ENCODE measurements around the gene PPP2R2C.
A peak's percentile ranks its signal among the peaks of the same experiment; 100 is the strongest.

The PPP2R2C gene

DNA sequence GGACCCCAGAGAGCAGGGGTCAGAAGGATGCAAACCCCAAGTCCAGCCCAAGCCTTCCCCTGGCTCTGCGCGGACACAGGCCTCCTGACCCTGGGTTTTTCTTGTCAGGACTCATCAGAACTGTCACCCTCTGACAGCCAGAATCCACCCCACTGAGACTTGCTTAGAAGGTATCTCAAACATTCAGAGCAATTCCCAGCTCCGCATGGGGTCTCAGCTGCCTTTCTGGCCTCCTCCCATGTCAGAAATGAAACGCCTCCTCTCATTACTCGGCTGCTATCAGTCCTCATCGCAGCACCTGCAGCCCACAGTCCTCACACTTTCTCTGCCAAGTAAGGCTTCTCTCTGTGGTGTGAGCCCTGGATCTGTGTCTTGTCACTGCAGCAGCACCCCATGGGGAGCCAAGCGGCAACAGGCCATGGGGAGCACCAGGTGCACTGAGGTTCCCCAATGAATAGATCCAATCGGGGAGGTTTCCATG is 105.0 kb downstream of the PPP2R2C start:
- no peak for DNase-seq (ENCODE audit: low read depth in 3 of 3)

DNA sequence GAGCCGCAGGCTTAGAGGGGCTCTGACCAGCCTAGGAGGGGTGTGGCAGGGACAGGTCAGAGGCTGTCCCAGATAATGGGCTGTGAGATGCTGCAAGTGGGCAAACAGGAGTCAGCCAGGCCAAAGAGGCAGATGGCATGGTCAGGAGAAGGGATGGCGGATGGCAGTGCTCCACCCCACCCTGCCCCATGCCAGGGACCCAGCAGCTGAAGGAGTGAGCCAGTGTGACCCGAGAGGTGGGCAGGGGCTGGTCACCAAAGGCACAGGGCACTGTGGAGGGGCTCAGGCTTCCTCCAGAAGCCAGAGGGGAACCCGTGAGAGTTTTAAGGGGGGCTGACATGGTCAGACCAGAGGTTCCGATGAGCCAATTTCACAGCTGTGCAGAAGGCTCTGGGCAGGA is 105.8 kb downstream of the PPP2R2C start:
- DNase-seq (ENCODE audit: low read depth in 3 of 3), result no peak

DNA sequence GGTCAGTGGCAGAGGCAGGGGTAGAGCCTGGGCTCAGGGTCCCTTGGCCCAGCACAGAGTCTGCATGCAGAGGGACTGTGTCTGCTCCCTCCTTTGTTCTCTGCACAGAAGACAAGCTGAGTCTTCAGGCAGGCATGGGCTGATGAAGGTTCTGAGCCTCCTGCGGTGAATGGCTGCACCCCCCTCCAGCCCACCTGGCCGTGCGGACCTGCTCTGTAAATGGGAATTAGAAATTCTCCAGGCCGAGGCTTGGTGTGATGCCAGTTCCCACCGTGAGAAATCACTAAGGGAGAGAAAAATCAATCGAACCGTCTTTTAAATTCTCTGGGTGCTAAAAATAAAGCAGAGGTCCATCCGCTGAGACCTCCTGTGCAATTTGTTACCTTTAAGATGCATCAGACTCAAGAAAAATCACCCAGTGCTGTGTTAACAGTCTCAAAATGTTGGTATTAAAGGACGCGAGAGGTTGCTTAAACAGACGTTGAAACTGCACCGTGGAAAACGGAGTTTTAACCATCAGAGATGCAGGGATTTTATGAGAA is 106.8 kb downstream of the PPP2R2C start:
- no peak for DNase-seq (ENCODE audit: low read depth in 3 of 3)

DNA sequence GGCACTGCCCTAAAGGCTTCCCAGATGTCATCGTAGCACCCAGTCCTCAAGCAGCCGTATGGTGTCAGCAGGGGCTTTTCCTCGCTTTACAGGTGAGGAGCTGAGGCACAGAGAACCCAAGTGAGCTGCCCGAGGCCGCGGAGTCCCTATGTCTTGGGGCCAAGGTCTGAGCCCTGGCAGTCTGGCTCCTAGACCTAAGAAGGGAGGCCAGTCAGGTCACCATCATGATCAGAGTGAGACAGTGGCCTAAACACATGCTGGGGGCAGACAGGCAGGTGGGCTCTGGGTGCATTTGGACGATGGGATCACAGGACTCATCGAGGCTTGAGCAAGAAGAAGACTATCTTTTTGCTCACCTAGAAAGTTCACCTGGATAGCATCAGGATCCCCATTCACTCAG is 107.8 kb downstream of the PPP2R2C start:
- DNase-seq (ENCODE audit: low read depth in 3 of 3), result no peak

DNA sequence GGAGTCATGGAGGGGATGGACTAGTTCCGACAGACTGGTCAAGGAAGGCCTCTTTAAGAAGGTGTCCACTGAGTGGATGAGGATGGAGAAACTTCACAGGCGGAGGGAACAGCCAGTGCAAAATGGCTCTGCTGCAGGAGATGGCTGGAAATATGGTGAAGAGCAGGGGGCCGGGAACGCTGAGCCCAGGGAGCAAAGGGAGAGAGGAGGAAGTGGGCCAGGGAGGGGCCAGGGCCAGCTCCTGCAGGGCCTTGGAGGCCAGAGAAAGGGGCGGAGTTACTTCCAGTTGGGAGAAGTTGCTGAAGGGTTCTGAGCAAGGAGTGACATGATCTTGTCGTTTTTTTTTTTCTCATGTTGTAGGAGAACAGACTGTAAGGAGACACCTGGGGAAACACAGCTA is 108.3 kb downstream of the PPP2R2C start:
- DNase-seq (ENCODE audit: low read depth in 3 of 3), result no peak

DNA sequence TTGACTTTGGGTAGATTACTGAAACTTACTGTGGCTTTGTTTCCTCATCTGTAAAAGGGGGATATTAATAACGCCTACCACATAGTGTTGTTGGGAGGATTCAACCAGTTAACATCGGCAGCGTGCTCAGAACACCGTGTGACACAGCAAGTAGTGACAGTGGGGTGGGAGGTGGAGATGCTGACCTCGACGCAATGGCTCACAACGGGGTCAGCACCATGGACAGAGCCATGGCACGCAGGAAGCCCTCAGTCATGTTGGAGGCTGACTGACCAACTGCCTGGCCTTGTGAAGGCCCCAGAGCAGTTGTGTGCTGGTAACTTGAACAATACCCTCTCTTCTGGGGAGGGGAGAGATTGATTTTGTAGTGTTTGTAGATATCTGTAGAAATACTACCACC is 109.5 kb downstream of the PPP2R2C start:
- peak in 1 of 3 experiments; percentile 14 for DNase-seq (ENCODE audit: low read depth in 3 of 3)

DNA sequence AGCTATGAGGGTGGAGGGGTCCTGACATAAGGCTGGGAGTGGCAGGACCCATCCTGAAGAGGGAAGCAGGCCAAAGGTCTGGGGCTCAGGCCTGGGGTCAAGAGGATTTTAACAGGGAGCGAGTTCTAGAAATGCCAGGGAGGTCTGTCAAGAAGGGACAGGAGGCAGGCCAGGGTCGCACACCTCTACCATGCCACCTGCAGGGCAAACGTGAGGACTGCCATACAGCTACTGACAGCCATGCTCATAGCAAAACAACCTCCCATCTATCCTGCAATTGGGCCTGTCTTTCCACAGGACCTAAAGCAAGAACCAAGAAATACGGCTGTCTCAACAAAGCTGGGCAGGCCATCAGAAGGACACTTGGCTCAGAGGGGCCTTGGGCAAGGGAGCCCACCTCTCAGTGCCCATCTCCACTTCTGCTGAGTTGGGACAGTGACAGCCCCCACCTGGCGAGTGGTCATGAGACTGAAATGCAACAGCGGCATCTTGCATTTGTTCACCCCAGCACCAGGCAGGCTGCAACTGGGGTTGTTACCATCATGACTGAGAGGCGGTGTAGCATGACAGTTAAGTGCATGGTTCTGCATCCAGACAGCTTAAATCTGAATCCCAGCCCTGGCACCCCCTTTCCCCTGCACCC is 110.0 kb downstream of the PPP2R2C start:
- no peak for DNase-seq (ENCODE audit: low read depth in 3 of 3)

DNA sequence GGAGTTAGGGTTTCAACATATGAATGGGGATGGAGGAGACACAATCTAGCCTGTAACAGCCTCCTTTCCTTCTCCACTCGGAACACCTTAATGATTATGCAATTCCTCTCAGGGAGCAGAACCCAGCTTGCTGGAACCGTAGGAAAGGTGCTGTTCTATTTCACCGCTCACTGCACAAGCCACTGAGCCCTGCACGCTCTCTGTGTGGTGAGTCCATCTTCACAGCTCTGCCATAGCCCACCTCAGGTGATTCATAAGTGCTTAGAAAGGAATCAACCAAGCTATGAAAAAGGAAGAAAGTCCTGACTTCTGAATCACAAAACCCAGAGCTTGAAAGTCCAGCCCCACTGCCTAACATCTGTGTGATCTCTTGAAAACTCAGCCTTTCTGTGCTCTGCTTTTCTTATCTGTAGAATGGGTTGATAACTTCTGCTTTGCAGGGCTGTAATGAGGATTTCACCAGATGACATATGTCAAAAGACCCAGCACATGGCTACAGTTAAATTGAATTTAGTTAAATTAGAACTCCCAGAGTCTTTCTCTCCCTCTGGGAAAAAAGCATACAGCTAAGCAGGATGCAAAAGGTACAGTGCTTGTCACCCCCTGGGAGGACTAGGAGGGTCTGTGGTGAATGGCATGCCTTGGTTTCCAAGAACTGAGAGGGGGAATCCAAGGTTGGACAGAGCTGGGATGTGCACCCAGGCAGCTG is 111.2 kb downstream of the PPP2R2C start:
- DNase-seq (ENCODE audit: low read depth in 3 of 3), result no peak

DNA sequence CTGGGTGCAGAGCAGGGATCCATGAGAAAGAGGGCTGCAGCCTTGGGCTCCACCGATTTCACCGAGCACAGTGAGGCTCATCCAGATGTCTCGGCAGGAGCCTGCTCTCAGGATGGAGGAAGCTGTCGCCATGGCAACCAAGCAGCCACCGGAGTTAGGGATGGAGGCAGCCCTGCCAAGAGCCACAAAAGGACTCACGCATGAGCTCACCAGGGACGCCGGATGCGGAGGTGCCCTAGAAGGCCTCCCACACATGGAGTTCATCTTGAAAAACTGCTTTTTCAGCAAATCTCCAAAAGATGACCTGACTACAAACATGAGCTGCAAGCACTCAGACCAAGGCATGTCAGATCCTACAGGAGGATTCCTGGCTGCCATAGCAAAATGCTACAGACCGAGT is 112.0 kb downstream of the PPP2R2C start:
- no peak for DNase-seq (ENCODE audit: low read depth in 3 of 3)

DNA sequence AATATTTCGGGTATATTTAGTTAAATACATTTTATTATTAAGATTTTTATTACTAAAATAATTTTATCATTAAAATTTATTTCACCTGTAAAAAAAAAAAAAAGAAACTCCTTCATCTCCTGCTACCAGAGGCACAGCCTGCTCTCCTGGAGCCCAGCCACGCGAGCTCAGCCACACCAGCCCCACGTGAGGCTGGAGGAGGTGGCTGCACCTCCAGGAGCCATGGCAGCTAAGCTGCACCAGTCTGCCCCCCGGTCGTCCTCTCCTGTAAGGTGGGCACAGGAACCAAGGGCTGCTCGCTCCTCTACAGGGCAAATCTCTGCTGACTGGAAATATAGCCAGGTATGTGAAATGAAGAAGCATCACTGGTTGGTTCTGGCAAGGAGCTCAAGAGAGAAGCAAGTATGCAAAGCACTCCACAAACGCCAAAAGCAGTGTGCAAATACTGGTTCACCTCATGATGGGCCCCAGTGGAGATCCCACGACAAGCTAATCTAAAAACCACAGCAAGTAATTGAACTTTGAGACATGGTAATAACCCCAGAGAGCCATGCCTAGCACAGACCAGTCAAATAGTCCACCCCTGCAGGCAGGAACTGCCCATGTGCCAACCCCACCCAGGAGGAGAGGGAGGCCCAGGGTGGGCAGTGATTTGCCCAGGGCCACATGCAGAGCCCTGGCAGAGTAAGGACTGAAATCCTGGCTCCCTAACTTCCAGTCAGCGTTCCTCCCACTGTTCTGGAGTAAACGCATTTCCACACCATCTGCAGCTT is 112.7 kb downstream of the PPP2R2C start:
- DNase-seq (ENCODE audit: low read depth in 3 of 3), result no peak

DNA sequence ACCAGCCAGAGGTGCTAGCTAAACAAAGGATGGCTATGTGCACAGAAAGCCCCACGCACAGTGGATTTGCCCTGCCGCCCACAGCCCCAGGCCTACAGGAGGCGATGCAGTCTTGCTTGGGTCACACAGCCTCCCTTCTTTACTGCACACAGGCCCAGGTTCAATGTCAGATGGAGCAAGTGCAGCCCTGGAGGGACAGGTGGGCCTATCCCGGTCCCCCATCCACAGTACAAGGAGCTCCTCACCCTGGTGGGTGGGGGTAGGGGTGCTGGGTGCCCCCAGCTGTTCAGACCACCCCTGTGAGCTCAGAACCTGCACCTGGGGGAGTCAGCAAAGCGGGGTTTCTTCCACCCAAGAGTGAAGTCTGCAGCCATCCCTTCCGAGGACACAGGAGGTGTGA is 114.9 kb downstream of the PPP2R2C start:
- no peak for DNase-seq (ENCODE audit: low read depth in 3 of 3)

DNA sequence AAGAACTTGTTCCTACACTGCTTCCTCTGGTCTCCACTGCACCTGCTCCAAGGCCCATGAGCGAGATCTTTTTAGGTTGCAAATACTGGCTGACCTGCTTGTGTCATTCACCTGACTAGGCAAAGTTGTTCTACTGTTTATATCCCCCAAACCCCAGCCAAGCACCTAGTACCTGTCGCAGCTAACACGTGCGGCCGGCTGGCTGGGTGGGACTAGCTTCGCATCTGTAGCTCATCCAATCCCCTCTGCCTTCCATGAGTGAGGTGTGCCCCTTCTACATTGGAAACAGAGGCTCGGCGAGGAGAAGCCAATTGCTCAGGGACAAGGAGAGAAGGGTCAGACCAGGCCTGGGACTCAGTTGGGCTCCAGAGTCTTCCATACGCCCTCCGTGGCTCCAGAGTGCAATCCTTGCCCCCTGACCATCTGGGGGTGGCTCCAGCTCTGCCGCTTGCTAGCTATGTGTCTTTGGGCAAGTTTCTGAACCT is 116.3 kb downstream of the PPP2R2C start:
- DNase-seq (ENCODE audit: low read depth in 3 of 3), result no peak

DNA sequence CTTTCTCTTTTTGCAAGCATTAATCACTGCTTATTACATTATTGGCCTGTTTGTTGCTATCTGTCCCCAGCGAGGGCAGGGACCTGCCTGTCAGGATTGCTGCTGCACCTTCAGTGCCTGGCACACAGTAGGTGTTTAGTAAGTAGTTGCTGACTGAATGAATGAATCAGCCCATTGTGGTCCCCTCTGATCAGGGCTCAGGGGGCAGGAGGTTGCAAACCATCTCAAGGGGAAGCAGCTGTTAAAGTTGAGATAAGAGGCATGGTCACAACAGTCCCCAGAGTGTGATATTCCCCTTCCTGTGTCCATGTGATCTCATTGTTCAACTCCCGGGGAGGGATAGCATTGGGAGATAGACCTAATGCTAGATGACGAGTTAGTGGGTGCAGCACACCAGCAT is 117.4 kb downstream of the PPP2R2C start:
- DNase-seq (ENCODE audit: low read depth in 3 of 3), result no peak

DNA sequence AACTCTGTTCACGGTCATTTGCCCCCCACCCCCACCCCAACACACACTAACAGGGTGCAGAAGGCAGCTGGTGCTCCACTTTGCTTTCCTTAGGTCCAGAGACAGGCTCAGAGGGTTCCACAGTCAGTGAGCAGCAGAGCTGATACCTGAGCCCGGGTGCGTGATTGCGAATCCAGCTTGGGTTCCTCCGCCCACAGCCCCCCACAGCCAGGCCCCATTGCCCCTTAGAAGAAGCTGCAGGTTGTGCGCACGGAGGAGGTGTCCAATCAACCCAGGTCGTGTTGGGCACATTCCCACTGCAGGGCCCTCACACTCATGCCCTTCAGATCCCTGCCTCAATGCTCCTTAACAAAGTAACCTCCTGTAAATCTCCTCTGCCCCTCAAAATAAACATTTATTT is 117.8 kb downstream of the PPP2R2C start:
- no peak for DNase-seq (ENCODE audit: low read depth in 3 of 3)

DNA sequence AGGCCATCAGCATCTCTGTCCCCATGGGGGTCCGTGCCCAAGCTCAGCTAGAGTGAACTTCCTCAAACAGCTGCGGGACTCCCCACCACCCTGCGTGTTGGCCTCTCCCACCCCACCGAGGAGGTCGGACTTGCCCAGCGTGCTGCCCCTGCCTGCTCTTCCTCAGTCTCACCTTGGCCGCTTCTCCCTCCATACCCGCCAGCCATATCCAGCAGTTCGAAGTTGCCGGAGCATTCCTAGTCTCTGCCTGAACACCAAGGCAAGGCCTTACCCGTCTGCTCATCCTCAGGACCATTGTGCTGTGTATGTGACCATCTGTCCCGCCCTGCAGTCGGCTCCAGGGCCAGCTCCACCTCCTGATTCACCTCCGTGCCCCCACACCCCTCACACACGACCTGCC is 118.3 kb downstream of the PPP2R2C start:
- DNase-seq (ENCODE audit: low read depth in 3 of 3), result no peak

DNA sequence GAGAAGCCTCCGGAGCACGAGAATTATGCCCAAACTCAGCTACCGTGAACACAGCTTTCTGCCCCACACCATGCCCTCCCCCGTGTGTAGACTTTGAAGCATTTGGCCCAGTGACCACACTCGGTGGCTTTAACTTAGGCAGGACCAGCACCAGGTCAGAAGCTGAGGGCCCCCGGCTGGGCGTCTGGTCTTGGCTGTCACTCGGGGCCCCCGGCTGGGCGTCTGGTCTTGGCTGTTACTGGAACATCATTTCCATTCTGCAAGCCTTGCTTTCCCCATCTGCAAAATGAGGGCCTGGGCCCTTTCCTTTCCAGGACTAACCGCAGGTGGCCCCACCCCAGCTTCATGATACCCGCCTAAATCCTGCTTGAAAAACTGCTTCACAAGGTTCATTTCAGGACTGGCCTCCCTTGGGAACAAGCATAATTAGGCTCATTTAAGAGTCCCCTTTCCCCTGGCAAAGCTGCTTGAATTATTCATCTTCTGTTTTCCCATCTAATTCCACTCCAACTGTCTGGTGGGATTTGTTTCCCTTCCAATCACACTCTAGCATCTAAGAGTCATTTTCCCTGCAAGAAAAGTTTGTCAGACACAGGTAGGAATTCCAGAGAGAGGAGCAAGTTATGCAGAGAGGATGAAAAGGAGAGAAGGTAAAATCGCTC is 120.3 kb downstream of the PPP2R2C start:
- DNase-seq (ENCODE audit: low read depth in 3 of 3), result no peak

DNA sequence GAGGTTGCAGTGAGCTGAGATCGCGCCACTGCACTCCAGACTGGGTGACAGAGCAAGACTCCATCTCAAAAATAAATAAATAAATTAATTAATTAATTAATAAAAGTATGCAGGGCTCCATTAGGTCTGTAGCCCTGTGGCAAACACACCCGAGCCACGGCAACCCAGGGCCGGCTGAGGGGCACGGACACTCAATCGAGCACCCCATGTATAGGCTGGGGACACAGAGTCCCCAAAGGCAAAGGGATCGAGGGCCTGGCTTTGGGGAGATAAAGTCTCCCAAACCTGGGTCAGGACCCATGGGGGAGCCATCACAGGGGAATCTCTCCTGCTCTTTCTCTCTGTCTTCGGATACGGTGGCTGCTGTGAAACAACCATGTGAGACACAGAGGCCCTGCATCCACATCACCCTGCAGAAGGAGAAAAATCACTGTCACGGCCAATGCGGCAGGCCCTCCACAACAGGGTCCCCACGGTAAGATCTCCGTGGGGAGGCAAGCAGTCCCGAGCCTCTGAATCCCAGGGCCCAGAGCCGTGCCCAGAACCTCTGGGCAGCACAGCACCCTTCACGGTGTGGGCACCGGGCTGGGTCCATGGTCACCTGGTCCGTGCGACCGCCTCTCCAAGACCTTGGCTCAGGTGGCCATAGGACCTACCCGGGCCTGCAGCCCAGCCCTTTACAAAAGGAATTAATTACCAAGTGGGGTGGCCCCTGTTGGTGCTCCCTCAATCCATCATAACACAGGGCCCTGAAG is 121.0 kb downstream of the PPP2R2C start:
- no peak for DNase-seq (ENCODE audit: low read depth in 3 of 3)

DNA sequence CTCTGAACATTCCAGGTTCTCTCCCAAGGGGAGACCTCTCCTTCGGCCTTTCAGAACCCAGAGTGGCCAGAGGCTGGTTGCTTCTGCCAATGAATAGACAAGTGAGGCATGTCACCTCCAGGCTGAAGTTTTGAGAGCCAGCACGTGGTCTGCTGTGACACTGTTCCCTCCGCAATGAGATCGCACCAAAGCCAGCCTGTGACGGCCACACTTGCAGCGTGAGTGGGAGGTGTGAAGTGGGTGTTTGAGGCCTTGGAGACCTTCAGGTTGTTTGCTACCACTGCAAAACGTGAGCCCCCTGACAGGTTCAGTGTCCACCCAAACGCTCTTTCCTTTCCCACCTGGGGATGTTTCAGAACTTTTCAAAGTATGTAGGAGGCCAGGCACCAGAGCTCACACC is 121.8 kb downstream of the PPP2R2C start:
- DNase-seq (ENCODE audit: low read depth in 3 of 3), result no peak

DNA sequence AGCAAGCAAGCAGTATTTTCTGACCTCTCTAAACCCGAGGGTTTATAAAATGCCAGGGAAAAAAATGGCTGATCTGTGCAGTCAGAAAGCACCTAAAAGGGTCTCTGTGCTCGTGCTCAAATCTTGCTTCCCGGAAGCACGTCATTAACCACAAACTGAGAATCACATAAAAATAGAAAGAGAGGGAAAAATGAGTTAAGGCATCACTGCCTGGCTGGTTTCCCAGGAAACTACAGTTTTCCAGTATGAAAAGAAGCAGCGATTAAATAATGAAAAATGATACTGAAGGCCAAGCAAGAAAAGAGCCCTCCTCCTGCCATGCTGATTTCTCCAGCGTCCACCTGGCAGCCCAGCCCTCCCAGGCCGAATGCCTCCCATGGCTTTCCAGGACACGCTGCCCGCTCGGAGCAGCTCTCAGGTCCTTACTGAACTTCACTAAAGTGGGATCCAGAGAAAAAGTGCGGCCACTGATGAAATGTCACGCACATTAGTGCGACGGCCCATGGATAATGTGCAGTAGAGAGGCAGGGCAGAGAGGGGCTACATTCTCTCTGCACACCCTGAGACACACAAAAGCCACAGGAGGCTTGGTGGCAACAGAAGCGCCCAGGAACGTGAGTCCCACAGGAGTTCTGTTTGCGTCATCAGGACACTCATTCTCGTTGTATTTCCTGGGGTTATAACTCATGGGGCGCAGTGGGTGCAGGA is 122.4 kb downstream of the PPP2R2C start:
- DNase-seq (ENCODE audit: low read depth in 3 of 3), result no peak

DNA sequence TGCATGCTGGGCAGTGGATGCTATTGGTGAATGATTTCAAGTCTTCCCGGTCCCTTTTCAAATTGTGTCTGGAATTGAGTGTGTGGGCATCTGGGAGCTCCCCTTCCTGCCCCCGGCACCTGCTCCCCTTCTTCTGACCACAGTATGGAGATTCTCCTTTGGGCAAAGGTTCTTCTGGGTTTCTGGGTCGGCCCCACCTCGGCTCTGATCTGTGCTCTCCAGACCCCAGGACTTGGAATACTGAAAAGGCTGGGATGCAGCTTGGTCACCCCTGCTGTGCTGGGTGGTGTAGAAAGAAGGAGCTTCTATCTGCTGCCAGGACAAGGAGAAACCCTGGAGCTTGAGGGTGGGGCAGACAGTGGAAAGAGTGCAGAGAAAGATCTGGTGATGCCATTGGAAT is 124.0 kb downstream of the PPP2R2C start:
- no peak for DNase-seq (ENCODE audit: low read depth in 3 of 3)

All from stimulated activated CD4-positive, alpha-beta T cell treated with anti-CD3 and anti-CD28 coated beads, TNF-alpha, amount 100 ng/mL, for 24 hours (primary cell).